ENCODE measurements around the gene LRP1.

LRP1 gene

DNA sequence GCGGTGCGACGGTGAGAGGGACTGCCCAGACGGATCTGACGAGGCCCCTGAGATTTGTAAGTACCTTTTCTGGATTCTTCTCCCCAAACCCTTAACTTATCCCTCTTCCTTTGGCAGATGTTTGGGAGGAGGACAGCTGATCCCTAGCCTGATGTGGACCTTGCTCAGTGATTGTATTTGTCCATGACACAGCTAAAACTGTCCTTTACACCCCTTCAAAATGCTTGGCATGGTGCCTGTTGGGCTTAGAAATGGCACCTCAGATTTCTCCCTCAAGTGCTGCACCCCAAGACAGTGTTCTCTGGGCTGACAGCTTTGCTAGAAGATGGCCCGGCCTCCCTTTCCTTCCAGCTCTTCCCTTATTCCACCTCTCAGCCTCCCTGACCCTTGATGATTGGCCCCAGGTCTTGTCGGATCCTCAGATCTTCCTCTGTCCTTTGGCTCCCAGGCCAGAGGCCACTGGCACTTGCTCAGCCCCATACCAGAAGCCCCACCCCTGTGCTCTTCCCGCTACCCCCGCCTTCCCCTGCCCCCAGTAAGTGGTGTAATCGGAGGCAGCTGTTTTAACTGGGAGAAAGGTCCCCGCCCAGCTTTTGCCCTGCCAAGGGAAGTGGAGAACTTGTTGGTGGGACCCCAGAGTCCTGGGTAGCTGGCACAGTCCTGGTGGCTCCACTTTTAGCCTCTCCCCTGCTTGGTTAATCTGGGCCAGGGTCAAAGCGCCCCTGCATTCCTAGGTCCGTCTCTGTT lies 10.4 kb downstream of the LRP1 start:
- no peak for DNase-seq

DNA sequence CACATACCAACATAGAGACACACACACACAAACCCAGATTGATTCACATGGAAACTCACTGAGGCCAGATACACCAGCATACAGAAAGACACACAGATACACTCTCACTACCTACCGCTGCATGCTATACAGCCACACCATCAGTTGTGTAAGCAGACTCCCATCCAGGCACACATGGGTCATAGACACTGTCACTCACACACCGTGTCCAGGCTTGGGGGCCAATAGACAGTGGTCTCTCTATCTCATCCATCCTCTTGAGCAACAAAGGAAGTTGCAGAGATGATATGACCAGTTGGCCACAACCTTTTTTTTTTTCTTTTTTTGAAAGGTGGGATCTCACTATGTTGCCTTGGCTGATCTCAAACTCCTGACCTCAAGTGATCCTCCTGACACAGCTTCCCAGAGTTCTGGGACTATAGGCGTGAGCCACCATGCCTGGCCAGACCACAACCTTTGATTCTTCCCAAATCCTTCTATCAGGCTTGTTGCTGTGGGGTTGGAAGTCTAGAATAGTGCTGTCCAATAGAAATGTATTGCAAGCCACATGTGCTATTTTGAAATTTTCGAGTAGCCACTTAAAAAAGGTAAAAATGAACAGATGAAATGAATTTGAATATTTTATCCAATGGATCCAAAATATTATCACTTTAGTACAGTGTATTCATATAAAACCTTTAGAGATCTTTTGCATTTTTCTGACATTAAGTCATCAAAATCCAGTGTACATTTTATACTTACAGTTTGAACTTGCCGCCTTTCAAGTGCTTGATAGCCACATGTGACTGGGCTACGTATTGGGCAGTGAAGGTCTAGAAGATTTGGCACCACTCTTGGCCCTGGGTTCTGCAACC lies 11.7 kb downstream of the LRP1 start:
- no peak for DNase-seq

DNA sequence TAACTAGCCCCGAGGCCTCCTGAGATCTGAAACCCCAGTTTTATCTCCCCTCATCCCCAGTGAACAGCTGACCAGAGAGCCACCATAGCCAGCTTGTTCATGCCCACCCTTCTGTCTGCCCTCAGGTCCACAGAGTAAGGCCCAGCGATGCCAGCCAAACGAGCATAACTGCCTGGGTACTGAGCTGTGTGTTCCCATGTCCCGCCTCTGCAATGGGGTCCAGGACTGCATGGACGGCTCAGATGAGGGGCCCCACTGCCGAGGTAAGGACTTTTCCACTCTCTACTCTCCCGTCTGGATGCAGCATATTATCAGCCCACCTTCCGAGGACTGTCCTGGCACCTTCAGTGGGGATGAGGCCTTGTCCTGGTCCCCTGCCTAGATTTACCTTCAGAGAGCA lies 13.0 kb downstream of the LRP1 start:
- DNase-seq: no peak

DNA sequence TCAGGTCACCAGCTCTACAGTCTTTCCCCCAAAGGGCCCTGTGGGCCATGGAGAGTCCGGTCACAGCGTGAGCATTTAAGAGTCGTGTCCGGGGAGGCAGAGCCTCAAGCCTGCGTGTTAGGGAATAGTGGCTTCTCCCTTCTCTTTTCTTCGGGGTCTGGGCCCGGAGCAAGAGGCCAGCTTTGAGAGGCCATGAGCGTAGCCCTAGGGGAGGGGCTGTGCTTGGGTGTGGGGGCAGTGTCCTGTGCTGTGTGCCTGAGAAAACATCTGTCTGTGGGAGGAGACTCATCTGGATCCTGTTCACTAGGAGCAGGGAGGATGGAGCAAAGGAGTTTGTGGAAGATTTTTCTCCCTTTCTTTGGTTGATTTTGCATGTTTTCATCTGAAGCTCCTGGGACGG lies 13.8 kb downstream of the LRP1 start:
- DNase-seq: no peak

DNA sequence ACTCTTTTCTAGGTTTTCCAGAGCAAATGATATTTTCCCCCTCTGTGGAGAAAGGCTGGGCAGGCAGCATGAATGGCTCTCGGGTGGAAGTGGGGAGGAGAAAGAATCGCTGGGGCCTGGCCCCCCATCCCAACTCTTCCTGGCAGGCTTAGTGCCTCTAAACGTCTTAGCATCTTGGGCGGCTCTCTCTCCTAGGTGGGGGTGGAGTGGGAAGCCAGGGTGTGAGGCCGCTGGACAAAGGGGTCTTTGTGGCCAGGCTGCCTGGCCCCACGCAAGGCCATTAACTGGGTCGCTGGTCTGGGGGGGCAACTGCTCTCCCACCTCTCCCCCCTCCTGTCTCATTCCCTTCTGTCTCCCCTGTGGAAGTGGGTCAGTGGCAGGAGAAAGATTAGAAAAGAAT lies 14.4 kb downstream of the LRP1 start:
- no peak for DNase-seq

GRCh38 chr12:57143454-57143853 lies 15.2 kb downstream of the LRP1 start:
- DNase-seq: no peak

DNA sequence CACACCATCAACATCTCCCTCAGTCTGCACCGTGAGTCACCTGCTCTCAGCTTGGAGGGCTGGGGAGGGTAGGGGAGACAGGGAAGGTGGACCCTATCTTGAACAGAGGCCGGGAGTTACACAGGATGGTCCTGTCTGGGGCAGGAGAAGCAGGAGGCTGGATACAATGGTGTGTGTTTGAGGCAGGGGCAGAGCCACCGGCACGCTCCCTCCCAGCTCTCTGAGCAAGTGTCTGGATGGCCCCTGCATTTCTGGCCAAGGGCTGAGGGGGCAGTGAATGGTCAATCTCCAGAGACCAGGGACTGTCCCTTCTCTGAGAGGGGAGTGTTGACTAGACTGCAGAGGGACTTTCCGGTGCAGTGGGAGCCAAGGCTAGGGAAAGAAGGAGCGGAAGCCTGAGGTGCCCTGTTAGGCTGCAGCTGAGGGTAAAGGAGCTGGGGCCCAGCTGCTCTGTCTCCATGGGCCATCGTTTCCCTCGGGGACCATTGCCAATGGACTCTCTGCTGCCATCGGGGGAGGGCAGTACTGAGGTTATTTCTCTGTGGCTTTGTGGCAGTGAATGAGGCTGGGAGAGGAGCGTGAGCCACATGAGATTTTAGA lies 17.3 kb downstream of the LRP1 start:
- DNase-seq: no peak

DNA sequence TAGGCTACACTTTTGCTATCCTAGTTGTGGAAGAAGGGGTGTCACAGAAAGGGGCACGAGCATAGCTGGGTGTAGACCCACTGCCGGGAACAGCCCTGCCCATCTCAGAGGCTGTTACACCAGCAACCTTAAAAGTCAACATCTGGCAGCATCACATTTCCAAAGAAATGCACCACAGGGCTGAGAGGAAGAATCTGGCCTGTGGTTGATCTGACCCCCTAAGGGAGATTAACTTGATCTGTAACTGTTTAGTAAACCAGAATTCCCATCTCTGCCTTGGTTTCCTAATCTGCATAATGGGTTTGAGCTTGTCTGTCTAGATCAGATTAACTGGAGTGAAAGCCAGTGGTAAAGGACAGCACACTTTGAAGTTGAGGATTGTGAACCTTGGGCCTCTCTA lies 17.8 kb downstream of the LRP1 start:
- DNase-seq: no peak

- no peak for DNase-seq
Measured at GRCh38 chr12:57146961-57147944, 19.0 kb downstream of the LRP1 start, which contains the start of gene LRP1-AS. TSS of gene LRP1-AS (minus strand) at chr12:57147619.

DNA sequence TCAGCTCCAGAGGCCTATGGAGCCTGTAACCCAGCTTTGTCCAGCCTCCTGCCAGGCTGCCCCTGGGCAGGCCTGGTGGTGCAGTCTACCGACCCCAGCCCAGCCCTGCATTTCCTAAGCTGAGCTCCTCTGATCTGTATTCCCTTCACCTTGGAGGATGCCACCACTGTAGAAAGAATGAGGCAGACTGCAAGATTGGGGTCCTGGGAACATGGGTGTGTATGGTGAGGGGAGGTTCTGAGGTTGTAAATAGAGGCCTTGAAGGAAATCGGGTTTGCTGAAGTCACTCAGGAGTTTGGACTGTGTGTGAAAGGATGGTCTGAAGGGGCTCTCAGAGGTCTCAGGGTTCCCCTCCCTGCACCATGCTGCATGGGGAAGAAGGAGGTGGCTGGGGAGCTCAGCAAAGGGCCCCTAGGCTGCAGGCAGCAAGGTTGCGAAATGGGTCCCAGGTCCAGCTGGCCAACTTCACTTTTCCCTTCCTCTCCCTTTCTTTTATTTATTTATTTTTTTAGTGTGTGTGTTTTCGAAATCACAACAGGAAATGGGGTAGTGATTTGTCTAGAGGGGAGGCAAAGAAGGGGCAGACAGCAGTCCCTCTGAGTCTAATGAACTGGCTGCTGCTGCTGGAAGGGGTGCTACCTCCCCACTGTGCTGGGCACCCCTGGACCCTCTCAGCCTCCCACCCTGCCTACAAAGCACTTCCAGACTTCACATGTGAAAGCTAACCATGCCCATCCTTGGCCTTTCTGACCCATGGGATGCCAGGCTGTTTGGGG lies 20.4 kb downstream of the LRP1 start:
- DNase-seq: no peak

DNA sequence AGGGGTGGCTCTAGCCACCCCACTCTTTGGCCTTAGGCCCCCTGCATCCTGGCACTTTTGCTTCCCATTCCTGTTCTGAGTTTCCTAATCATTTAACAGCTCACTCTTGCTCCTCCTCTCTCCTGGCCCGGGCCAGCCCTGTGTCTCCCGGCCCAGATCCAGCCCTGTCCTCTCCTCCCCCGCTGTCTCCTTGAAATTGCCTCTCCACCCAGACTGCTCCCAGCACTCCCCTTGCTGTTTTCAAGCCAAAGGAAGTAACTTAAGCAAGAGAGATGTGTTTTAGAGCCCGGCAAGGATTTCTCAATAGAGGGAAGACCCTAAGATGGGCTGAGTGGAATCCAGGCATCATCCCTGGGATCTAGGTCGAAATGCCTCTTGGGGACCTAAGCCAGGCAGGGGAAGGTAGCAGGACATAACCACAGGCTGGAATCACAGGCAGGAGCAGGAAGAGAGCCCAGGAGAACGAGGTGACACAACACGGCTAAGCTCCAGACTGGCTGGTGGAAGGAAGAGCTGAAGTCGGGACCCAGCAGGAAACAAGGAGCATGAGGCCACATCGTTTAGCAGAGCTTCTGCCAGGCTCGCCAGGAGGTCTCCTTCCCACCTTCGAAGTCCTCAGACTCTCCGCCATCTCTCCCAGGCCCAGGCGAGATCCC lies 21.1 kb downstream of the LRP1 start:
- no peak for DNase-seq

GRCh38 chr12:57150400-57151000 lies 22.2 kb downstream of the LRP1 start:
- DNase-seq: no peak

DNA sequence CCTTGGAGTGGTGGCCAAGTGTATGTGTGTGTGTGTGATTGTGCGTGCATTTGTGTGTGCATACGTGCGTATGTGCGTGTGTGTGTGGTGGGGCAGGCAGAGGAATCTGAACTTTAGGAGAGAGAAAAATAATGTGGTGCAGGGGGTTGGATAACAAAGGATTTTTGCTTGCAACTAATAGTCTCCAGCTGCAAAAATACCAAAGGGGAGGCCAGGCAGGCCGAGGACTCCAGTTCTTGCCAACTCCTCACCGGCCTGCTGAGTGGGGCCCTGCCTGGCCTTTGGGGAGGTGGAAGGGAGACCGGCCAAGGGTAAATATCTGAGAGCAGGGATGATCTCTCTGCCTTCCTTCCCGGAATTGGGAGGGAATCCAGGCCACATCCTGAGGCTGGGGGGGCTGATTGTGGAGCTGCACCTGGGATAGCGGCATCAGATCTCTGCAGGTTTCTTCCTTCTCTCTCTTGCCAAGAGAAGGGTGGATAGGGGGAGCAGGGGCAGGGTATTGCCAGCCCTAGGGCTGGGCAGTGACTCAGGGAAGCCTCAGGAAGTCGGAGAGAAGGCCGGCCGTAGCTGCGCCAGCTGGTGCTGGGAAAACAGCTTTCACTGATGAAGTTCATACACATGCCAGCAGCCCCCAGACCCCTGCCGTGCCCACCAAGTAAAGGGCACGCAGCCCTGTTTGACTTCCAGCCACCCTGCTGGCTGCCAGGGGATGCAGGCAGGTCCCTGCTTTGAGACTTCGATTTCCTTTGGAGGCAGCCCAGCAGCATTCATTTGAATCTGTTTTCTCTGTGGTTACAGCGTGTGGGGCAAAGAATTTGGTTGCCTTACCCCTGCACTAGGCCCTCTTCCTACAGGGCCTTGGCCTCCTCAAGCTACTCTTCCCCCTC lies 23.7 kb downstream of the LRP1 start:
- DNase-seq: no peak

DNA sequence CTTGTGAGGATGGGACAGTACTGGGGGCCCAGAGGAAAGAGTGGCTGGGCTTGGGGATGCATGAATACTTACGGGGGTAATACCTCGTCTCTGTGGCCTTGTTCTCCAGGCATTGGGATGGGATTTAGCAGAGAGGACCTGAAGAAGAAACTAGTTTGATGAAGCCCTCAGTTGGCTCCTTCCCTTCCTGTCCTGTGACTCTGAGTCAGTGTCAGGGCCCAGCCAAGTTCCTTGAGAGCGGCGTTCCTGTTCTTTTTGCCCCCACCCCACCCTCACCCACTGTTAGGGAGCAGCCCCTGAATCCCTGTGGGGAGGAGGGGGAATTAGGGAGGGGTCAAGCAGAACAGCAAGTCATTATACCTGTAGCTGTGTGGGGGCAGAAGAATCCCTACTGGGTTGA lies 24.4 kb downstream of the LRP1 start:
- DNase-seq: no peak

DNA sequence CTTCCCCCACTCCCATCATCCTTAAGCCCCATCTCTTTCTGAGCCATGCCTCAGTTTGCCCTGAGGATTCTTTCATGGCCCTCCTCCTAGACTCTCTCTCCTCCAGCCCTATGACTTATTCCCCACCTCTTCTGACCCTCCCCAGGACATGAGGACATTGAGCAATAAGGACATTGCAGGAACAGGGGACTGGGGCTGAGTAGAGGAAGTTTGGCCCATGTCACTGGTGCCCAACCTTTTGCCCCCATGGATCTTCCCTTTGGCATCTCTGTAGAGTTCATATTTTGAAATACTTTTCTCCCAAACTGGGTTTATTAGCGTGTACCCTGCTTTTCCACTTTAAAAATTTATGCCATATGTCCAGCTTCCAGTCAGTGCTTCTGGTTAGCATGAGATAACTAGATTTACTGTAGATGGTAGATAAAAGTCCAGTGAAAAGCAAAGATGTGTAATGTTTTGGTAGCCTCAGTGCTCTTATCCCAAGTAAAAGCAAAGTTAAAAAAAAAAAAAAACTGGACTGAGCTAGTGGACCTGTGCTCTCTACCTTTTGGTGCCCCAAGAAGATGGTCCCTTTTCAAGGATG lies 25.2 kb downstream of the LRP1 start:
- no peak for DNase-seq

- no peak for DNase-seq
Measured at GRCh38 chr12:57154076-57154475, 25.8 kb downstream of the LRP1 start.

DNA sequence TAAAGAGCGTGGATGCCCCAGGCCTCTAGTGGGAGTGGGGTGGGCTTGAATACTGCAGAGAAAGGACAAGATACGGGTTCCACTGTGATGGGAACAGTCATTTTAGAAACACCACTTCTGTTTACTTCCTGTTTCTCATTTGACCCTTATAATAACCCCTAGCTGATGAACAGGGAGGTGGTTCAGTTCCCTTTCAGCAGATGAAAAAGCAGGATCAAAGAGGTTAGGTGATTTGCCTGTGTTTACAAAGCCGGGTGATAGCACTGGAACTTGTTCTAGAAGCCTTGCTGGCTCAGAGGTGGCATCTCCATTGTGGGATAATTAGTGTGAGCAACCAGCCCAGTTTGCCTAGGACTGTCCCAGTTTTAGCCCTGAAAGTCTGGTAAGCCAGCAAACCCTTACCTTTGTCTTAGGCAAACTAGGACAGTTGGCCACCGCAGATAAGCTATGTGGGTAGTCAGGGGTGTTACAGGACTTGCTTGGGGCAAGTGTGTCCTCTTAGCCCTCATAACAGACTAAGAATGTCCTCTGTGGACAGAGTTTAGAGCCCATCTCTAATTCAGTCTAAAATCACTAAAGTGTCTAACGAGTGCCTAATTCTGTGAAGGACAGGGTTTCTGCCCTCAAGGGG lies 26.6 kb downstream of the LRP1 start:
- no peak for DNase-seq

DNA sequence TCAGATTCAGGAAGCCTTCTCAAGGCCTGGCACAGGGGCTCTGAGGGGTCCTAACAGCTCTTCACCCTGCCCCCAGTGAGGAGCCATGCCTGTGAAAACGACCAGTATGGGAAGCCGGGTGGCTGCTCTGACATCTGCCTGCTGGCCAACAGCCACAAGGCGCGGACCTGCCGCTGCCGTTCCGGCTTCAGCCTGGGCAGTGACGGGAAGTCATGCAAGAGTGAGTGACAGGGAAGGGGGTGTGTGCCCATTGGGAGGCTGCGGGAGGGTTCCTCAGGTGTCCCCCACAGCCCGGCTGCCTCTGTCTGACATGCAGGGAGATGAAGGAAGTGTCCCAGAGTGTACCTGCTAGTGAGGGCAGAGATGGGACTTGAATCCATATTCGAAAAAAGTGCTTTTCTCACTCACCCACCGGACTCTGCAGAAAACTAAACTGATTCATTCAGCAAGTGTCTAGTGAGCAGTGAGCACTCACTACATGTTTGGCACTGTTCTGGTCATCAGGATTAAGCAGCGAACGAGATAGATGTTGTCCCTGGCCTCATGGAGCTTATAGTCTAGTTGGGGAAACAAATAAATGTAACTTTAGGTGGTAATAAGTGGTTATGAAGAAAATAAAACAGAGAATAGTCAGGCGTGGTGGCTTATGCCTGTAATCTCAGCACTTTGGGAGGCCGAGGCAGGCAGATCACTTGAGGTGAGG lies 28.6 kb downstream of the LRP1 start:
- DNase-seq: no peak
